Thoracic aorta (tissue), 2 donors: ENCODE results near the gene CPVL. TPM values are rescaled to one million over a fixed set of nuclear protein-coding genes. Genes with fewer than 3 reads are reported as not detected.

ENCODE experiments used
- ATAC-seq: fragments of 150-250 bp; one replicate; pipeline ENCODE4 v1.8.0; 2017; ENCODE audit warnings: low read depth; ENCODE audit not compliant: insufficient number of reproducible peaks, low FRiP score
- DNase-seq: peaks from one replicate; pipeline ENCODE4 v3.0.0-alpha.2; 2020; ENCODE audit warnings: low spot score
- H3K27ac ChIP-seq, 2 donors: fragments of 200-600 bp; sonication (generic); 1 replicate in 1 of 2; 2 replicates in 1 of 2; pipeline ENCODE4 v1.5.1; 2016; ENCODE audit warnings: mild to moderate bottlenecking in 2 of 2, moderate library complexity in 2 of 2
- H3K27me3 ChIP-seq: fragments of 200-600 bp; sonication (generic); replicated peaks from 2 replicates; pipeline ENCODE4 v1.6.0; 2016; ENCODE audit warnings: mild to moderate bottlenecking; ENCODE audit not compliant: insufficient read depth
- H3K36me3 ChIP-seq: fragments of 200-600 bp; sonication (generic); one replicate; pipeline ENCODE4 v1.5.1; 2016
- H3K4me1 ChIP-seq, 2 donors: fragments of 200-600 bp; sonication (generic); 1 replicate in 1 of 2; 2 replicates in 1 of 2; pipeline versions ENCODE4 v1.5.1 to v1.6.0; 2016; ENCODE audit warnings: low read depth in 2 of 2, mild to moderate bottlenecking in 1 of 2; ENCODE audit not compliant: control insufficient read depth in 1 of 2
- H3K4me3 ChIP-seq: fragments of 200-600 bp; sonication (generic); 2 replicates; pipeline ENCODE4 v1.5.1; 2016; ENCODE audit warnings: mild to moderate bottlenecking
- H3K9me3 ChIP-seq: fragments of 200-600 bp; sonication (generic); 2 replicates; pipeline ENCODE4 v1.5.1; 2016
- total RNA-seq, 2 donors: library from RNA; depleted of rRNA; stranded (reverse); fragments of >200 nt; gene quantifications; one replicate each; pipeline versions ENCODE4 v1.1.0 to v1.2.3, GENCODE V29; 2016
- TF ChIP-seq, protein P1 (sequence below): fragments of 200-600 bp; sonication (generic); IDR thresholded peaks from one replicate; pipeline ENCODE4 v1.5.1; 2019; ENCODE audit warnings: antibody characterized with exemption

CPVL gene
- total RNA-seq, 2 donors from 2014 or later: 21.0 to 22.9 TPM

DNA sequence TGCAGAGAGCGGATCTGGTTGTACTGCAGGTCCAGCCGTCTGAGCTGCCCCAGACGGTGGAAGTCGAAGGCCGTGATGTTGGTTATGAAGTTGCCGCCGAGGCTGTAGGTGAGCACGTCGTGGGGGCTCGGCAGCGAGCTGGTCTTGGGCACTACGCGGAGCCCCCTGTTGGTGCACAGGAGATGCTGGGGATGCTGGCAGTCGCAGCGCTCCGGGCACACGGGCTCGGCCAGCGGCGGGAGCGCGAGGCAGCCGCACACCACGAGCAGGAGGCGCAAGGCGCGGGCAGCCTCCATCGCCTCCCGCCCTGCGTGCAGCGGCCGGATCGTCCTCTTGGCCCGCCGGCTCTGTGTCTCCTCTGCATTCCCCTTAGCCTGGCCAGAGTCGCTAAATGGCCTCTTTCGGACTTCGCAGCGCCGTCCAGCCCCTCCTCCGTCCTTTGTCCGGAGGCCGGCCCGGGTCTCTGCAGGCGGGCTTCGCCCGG is 188.5 kb downstream of the CPVL start:
- no peaks in the 10 kb centered on the region for H3K9me3 ChIP-seq
- H3K27ac ChIP-seq: no peak overlapping the region
- ATAC-seq (no peak), DNase-seq (no peak)
- H3K36me3 ChIP-seq: no peaks in the 10 kb centered on the region
- H3K4me3 ChIP-seq: peak overlapping the region; percentile 73
- peaks cover 15% of the 10 kb centered on the region for H3K27me3 ChIP-seq
- peaks cover 4 to 35% of the 10 kb centered on the region in 2 donors for H3K4me1 ChIP-seq
- TF ChIP-seq, protein P1, sequence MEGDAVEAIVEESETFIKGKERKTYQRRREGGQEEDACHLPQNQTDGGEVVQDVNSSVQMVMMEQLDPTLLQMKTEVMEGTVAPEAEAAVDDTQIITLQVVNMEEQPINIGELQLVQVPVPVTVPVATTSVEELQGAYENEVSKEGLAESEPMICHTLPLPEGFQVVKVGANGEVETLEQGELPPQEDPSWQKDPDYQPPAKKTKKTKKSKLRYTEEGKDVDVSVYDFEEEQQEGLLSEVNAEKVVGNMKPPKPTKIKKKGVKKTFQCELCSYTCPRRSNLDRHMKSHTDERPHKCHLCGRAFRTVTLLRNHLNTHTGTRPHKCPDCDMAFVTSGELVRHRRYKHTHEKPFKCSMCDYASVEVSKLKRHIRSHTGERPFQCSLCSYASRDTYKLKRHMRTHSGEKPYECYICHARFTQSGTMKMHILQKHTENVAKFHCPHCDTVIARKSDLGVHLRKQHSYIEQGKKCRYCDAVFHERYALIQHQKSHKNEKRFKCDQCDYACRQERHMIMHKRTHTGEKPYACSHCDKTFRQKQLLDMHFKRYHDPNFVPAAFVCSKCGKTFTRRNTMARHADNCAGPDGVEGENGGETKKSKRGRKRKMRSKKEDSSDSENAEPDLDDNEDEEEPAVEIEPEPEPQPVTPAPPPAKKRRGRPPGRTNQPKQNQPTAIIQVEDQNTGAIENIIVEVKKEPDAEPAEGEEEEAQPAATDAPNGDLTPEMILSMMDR: no peak

DNA sequence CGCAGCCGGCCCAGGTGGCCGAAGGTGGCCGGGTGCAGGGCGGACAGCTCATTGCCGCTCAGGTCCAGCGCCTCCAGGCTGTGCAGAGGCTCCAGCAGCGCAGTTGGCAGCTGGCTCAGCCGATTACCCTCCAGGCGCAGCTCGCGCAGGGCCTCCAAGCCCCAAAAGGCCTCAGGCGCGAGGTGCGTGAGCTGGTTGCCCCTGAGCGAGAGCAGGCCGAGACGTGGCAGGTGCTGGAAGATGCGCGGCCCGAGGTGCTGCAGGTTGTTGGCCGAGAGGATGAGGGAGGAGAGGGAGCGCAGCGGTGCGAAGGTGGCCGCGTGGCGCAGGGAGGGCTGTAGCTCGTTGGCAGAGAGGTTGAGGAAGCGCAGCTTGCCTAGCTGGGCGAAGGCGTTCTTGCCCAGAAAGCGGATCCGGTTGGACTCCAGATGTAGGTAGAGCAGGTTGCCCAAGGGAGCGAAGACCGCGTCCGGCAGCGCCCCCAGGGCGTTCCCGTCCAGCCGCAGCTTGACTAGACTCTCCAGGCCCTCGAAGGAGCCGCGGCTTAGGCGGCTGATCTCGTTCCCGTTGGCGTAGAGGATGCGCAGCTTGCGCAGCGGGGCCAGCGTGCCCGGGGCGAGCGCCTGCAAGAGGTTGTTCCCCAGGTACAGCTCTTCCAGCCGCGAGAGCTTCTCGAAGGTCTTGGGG is 189.1 kb downstream of the CPVL start:
- Histone ChIP-seq H3K4me3 (peak overlapping the region; percentile 73), H3K4me1 (peaks cover 4 to 35% of the 10 kb centered on the region in 2 donors), H3K36me3 (no peaks in the 10 kb centered on the region), H3K27ac (no peak overlapping the region), H3K9me3 (no peaks in the 10 kb centered on the region), H3K27me3 (peaks cover 15% of the 10 kb centered on the region)
- no peak for ATAC-seq
- DNase-seq: no peak
- TF ChIP-seq, protein P1: no peak

DNA sequence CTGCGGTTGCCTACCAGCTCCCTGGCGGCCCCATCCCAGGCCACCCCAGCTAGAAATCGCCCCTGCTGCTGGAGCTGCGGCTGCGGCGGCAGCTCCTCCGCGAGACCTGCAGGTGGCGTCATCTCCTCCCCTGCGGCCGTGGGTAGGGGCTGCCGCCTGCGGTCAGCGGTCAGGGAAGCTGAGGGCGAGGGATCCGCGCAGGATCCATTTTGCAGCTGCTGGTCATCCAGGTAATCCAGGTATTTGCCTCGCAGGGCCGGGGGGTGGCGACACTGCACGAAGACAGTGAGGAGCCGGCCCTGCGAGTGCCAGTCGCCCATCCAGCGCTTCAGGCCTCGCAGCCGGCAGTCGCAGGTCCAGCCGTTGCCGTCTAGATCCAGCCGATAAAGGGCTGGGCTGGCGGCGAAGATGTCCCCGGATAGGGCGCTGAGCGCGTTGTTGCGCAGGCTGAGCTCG is 189.7 kb downstream of the CPVL start:
- H3K27ac ChIP-seq: no peak overlapping the region
- H3K36me3 ChIP-seq: no peaks in the 10 kb centered on the region
- TF ChIP-seq, protein P1: peak; percentile 23
- H3K4me1 ChIP-seq: peaks cover 4 to 35% of the 10 kb centered on the region in 2 donors
- DNase-seq (no peak), ATAC-seq (no peak)
- H3K4me3 ChIP-seq: peak overlapping the region; percentile 73
- peaks cover 15% of the 10 kb centered on the region for H3K27me3 ChIP-seq
- no peaks in the 10 kb centered on the region for H3K9me3 ChIP-seq

DNA sequence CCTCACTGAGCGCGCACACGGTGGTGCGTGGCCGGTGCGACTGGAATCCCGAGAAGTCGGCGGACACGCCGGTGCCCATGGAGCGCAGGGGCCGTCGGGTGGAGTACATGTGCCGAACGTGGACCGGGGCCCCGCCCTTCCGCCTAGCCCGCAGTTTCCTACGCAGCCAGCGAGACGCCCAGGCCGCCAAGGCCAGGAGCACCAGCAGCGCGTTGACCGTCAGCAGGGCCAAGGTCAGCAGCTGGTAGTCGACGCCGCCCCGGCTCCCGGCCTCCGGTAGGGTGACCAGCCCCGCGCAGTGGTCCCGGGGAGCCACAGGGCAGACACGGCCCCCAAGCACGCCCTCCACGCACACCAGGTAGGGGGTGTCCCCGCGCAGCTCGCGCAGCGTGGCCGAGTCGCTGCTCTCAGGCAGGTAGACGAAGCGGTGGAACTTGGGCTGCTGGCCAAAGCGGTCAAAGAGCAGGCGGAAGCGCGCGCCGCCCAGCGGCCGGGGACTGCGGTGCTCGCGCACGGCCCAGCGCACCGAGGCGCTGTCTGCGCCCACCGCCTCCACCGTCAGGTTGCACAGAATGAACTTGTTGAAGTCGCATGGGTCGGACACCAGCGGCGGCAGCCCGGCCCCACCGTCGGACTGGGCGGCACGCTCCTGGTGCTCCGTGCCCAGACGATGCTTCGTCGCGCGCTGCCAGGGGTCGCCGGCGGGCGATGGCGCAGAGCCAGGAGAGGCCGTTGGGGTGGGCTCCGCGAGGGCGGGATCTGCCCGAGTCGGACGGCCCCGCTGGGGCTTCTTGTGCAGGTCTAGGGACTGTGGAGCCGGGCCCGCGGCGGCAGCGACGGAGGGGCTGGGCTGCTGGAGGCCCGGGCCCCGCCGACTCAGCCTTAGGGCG is 190.4 kb downstream of the CPVL start:
- H3K4me3 ChIP-seq: peak overlapping the region; percentile 73
- H3K27me3 ChIP-seq: peaks cover 15% of the 10 kb centered on the region
- no peak for DNase-seq
- no peaks in the 10 kb centered on the region for H3K9me3 ChIP-seq
- TF ChIP-seq, protein P1: peak; percentile 35
- H3K4me1 ChIP-seq: peaks cover 4 to 35% of the 10 kb centered on the region in 2 donors
- no peak for ATAC-seq
- H3K36me3 ChIP-seq: no peaks in the 10 kb centered on the region
- no peak overlapping the region for H3K27ac ChIP-seq

DNA sequence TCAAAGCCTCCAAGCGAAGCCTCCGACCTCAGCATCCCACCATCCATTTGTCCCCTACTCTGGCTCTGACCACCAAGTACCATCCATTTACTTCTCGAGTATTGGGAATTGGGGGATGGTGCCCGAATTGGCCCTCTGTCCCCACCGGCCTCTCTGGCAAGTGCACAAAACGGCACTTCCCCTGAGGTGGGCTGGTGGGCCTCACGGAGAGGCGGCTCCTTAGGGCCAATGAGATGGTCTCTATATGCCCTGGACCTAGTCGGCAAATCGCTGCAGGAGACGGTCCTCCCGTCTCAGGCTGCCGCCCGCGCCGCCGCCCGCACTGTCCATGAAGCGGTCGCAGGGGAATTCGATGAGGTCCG is 191.0 kb downstream of the CPVL start:
- H3K4me3 ChIP-seq: peak overlapping the region; percentile 73
- H3K9me3 ChIP-seq: no peaks in the 10 kb centered on the region
- no peaks in the 10 kb centered on the region for H3K36me3 ChIP-seq
- ATAC-seq: no peak
- peaks cover 15% of the 10 kb centered on the region for H3K27me3 ChIP-seq
- no peak for DNase-seq
- H3K27ac ChIP-seq: no peak overlapping the region
- H3K4me1 ChIP-seq: peaks cover 4 to 35% of the 10 kb centered on the region in 2 donors
- TF ChIP-seq, protein P1: no peak
